Measurements from ENCODE around the gene CANT1.

DNA sequence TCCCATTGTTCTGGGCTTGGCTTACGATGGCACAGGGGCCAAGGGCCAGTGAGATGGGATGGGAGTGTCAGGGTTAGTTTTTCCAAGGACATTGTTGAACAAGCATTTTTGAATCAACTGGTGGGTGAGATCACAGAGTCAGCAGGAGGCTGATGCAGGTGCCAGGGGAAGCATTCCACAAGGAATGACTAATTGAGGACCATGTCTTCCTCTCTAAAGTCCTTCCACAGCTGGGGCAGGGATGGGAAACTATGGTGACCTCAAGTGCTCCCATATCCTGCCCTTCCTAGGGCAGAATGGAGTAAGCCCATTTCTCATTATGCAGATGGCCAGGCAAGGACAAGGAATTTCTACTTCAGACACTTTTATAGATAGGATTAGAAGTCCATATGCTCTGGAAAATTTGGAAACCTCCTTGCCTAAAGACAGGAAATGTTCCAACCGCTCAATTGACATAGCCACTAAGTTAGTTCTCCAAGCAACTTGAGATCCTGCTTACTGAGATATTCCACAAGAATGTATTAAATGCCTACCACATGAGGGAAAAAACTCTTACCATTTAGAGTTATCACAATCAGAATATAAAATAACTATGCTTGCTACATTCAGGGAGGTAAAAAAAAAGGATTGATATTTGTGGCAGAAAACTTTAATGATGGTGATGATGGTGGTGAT is 43.8 kb upstream of the CANT1 start:
- TF ChIP-seq, protein P1, sequence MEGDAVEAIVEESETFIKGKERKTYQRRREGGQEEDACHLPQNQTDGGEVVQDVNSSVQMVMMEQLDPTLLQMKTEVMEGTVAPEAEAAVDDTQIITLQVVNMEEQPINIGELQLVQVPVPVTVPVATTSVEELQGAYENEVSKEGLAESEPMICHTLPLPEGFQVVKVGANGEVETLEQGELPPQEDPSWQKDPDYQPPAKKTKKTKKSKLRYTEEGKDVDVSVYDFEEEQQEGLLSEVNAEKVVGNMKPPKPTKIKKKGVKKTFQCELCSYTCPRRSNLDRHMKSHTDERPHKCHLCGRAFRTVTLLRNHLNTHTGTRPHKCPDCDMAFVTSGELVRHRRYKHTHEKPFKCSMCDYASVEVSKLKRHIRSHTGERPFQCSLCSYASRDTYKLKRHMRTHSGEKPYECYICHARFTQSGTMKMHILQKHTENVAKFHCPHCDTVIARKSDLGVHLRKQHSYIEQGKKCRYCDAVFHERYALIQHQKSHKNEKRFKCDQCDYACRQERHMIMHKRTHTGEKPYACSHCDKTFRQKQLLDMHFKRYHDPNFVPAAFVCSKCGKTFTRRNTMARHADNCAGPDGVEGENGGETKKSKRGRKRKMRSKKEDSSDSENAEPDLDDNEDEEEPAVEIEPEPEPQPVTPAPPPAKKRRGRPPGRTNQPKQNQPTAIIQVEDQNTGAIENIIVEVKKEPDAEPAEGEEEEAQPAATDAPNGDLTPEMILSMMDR (IDR thresholded peaks at IDR 0.05): no peak
- TF ChIP-seq POLR2A (IDR thresholded peaks at IDR 0.05): no peak
